GM18867 (cell line): ENCODE measurements around the gene HCK.
A peak's percentile ranks its signal among the peaks of the same experiment; 100 is the strongest.
"Not testable (repeated sequence)": the region's sequence is repeated elsewhere in the genome, so short reads cannot be mapped to it uniquely, and the experiment has no call there.

Experiments
- ATAC-seq: cut with Tn5 transposase; IDR thresholded peaks from one replicate; pipeline ENCODE4 v1.9.1; 2021; ENCODE audit warnings: mild to moderate bottlenecking, moderate library complexity; ENCODE audit not compliant: unreplicated experiment

The HCK gene

GRCh38 chr20:32089637-32090362 is 37.8 kb downstream of the HCK start:
- no peak for ATAC-seq

DNA sequence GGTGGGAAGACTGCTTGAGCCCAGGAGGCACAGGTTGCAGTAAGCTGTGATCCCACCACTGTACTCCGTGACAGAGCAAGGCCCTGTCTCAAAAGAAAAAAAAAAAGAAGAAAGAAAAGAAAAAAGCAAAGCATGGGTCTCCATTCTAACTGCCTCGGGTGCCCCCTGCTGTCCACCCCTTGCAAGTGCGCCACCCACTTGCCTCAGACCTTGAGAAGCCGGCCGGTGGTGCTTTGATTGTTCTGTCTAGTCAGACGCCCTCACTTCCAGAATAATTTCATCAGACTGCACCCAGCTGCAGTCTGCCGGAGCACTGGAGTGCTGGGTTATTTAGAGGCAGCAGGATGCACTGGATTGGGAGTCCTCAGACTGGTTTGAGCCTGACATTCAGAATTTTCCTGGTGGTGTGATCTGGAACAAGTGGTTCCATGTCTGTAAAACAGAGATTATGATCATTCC is 39.9 kb downstream of the HCK start:
- no peak for ATAC-seq

GRCh38 chr20:32098786-32099185 is 46.7 kb downstream of the HCK start:
- ATAC-seq: no peak

GRCh38 chr20:32108814-32109391 is 56.9 kb downstream of the HCK start:
- no peak for ATAC-seq

GRCh38 chr20:32109392-32110172 is 57.5 kb downstream of the HCK start, which contains the start of gene TM9SF4:
TSS of gene TM9SF4 (plus strand) at chr20:32109714. CDS start at chr20:32109741, 27 bp downstream.
- peak; percentile 79 for ATAC-seq

DNA sequence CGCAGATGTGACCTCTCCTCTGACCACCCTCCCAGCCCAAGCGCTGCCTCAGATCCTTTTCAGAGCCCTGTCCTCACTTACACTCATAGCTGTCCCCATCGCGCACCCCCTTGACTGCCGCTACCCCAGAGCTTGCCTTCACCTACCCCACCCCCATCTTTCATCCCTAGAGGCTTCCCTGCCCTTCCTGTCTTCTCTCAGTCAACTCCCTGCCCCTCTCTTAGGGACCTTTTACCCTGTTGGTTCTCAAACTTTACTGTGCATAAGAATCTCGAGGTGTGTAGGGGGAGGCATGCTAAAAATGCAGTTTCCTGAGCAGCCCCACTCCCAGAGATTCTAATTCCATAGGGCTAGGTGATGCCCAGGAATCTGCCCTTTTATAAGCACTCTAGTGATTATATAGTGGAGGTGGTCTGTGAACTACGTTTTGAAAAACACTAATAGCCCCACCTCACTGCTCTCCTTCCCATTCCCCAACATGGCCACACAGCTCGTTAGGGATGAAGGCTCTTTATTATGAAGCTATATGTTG is 58.2 kb downstream of the HCK start:
- peak; percentile 20 for ATAC-seq

- ATAC-seq: no peak
Observed at GRCh38 chr20:32110727-32111126, 58.7 kb downstream of the HCK start.

DNA sequence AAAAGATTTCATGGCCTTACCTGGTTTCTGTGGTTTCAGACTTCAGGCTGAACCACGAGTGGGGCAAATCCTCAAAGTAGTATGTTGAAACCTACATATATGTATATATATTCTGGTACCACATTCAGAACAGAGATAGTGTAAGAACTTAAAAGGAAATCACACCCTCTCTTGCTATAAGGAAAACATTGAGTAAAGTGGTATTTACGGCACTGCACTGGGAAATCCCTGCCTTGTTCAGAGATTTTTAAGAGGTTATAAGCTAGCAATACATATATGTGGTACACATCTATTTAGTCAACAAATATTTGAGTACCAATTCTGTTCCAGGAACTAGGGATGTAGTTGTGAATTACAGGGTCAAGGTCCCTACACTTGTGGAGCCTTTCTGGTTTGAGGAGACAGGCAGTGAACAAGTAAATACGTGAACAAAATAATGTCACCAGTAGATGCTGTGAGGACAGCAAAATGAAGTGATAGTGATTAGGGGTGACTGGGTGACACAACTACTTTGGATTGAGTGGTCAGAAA is 59.2 kb downstream of the HCK start:
- ATAC-seq: no peak

GRCh38 chr20:32111753-32112152 is 59.7 kb downstream of the HCK start:
- no peak for ATAC-seq

GRCh38 chr20:32112841-32113240 is 60.8 kb downstream of the HCK start:
- ATAC-seq: no peak

GRCh38 chr20:32113591-32114260 is 61.7 kb downstream of the HCK start:
- no peak for ATAC-seq

GRCh38 chr20:32114305-32114960 is 62.4 kb downstream of the HCK start:
- no peak for ATAC-seq

GRCh38 chr20:32115211-32115767 is 63.2 kb downstream of the HCK start:
- no peak for ATAC-seq

DNA sequence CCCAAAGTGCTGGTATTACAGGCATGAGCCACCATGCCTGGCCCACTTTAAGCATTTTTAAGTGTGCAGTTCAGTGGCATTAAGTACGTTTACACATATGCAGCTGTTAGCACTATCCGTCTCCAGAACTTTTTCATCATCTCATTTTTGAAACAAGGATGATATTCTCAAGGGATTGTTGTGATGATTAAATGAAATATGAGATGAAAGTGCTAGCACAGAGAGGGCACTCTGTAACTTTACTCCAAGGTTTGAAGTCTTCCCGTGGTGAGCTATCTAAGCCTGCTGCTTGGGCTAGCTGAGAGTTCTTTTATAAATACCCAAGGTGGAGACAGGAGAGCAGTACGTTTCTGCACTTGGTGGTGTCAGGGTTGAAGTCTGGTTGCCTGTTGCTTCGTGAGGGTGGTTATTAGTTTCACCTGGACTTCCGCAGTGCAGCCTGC is 64.1 kb downstream of the HCK start:
- ATAC-seq: no peak

DNA sequence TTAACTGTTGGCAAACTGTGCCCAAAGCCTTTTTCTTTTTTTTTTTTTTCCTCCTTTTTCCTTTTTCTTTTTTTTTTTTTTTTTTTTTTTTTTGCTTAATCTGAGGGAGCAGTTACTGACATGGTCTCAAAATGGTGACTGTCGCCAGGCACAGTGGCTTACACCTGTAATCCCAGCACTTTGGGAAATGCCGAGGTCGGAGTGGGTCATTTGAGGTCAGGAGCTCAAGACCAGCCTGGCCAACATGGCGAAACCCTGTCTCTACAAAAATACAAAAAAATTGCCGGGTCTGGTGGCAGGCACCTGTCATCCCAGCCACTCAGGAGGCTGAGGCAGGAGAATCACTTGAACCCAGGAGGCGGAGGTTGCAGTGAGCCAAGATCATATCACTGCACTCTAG is 64.8 kb downstream of the HCK start:
- ATAC-seq: not testable (repeated sequence)

DNA sequence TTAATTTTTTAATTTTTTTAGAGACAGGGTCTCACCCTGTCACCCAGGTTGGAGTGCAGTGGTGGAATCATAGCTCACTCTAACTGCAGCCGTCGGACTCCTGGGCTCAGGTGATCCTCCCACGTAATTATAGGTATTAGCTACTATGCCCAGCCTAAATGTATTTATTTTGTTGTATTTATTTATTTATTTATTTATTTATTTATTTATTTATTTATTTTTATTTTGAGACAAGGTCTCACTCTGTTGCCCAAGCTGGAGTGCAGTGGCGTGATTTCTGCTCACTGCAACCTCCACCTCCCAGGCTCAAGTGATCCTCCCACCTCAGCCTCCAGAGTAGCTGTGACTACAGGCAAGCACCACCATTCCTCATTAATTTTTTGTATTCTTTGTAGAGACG is 66.4 kb downstream of the HCK start:
- not testable (repeated sequence) for ATAC-seq

DNA sequence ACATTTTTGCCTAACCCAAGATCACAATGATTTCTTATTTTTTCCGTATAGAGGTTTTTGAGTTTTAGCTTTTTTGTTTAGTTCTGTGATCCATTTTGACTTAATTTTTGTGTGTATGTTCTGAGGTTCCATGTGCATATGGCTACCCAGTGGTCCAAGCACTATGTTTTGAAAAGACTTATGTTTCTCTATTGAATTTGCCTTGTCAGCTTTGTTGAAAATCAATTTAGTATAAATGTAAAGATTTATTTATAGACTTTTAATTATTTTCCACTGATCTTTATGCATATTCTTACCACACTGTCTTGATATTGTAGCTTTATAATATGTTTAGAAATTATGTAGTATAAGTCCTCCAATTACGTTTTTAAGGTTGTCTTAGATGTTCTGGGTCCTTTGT is 67.7 kb downstream of the HCK start:
- ATAC-seq: no peak

- ATAC-seq: not testable (repeated sequence)
Observed at GRCh38 chr20:32121908-32122307, 69.9 kb downstream of the HCK start.

GRCh38 chr20:32123088-32123487 is 71.0 kb downstream of the HCK start:
- no peak for ATAC-seq
